NCI-H1105 (cell line): ENCODE results near the gene TRIM77.
"Not testable (repeated sequence)": the region's sequence is repeated elsewhere in the genome, so short reads cannot be mapped to it uniquely, and the experiment has no call there.

Experiments
- DNase-seq: peaks from one replicate; lab custom pipeline; 2025; lab: John Stamatoyannopoulos, UW

TRIM77 gene

GRCh38 chr11:89709999-89710398 is at the start of gene TRIM77:
Gene TRIM77, plus strand, starts transcription at chr11:89710299. Its CDS starts 0 bp downstream, at chr11:89710299.
- DNase-seq: not testable (repeated sequence)

- no peak for DNase-seq
Measured at GRCh38 chr11:89667001-89667400, 43.1 kb upstream of the TRIM77 start.

- not testable (repeated sequence) for DNase-seq
Measured at GRCh38 chr11:89668158-89668557, 41.9 kb upstream of the TRIM77 start.

- DNase-seq: not testable (repeated sequence)
Measured at GRCh38 chr11:89669586-89669985, 40.5 kb upstream of the TRIM77 start.

GRCh38 chr11:89669993-89670669 is 40.0 kb upstream of the TRIM77 start:
- DNase-seq: not testable (repeated sequence)

- DNase-seq: not testable (repeated sequence)
Measured at GRCh38 chr11:89672547-89672946, 37.6 kb upstream of the TRIM77 start.

- DNase-seq: not testable (repeated sequence)
Measured at GRCh38 chr11:89673380-89673779, 36.7 kb upstream of the TRIM77 start.

GRCh38 chr11:89675383-89675782 is 34.7 kb upstream of the TRIM77 start:
- not testable (repeated sequence) for DNase-seq

- not testable (repeated sequence) for DNase-seq
Measured at GRCh38 chr11:89675948-89676347, 34.2 kb upstream of the TRIM77 start.

GRCh38 chr11:89707080-89707479 is 3.0 kb upstream of the TRIM77 start:
- not testable (repeated sequence) for DNase-seq

- DNase-seq: not testable (repeated sequence)
Measured at GRCh38 chr11:89724866-89725498, 14.9 kb downstream of the TRIM77 start.

GRCh38 chr11:89730215-89730614 is 20.1 kb downstream of the TRIM77 start:
- DNase-seq: not testable (repeated sequence)

- no peak for DNase-seq
Measured at GRCh38 chr11:89736566-89736965, 26.5 kb downstream of the TRIM77 start.

- no peak for DNase-seq
Measured at GRCh38 chr11:89737116-89737515, 27.0 kb downstream of the TRIM77 start.

GRCh38 chr11:89741406-89741805 is 31.3 kb downstream of the TRIM77 start:
- not testable (repeated sequence) for DNase-seq

- not testable (repeated sequence) for DNase-seq
Measured at GRCh38 chr11:89744158-89744557, 34.1 kb downstream of the TRIM77 start.

- not testable (repeated sequence) for DNase-seq
Measured at GRCh38 chr11:89750822-89751221, 40.7 kb downstream of the TRIM77 start.
